Kidney epithelial cell (primary cell): ENCODE results near the gene PRR9. TPM values are rescaled to one million over a fixed set of nuclear protein-coding genes. Genes with fewer than 3 reads are reported as not detected.

Experiments used
- DNase-seq: peaks from one replicate; pipeline ENCODE4 v3.0.0-alpha.2; 2010; ENCODE audit warnings: low read depth
- H3K27me3 ChIP-seq: 2 replicates; pipeline ENCODE4 v1.6.0; 2011; ENCODE audit warnings: low read length; ENCODE audit not compliant: control insufficient read depth, insufficient read depth
- H3K36me3 ChIP-seq: 2 replicates; pipeline ENCODE4 v1.5.1; 2011; ENCODE audit warnings: low read length; ENCODE audit not compliant: control insufficient read depth, insufficient read depth
- H3K4me3 ChIP-seq: 2 replicates; pipeline ENCODE4 v1.5.1; 2011; ENCODE audit warnings: low read depth, mild to moderate bottlenecking, control low read depth, low read length
- total RNA-seq: library from RNA; depleted of rRNA; stranded (reverse); fragments of >200 nt; gene quantifications from 2 replicates; pipeline ENCODE4 v1.2.3, GENCODE V29; 2015
- TF ChIP-seq, protein P1 (sequence below): IDR thresholded peaks from 2 replicates; pipeline ENCODE4 v1.5.1; 2011; ENCODE audit warnings: mild to moderate bottlenecking, moderate library complexity, low read length, control low read depth, inconsistent platforms; ENCODE audit not compliant: insufficient read depth, poor library complexity, severe bottlenecking

Gene PRR9
- total RNA-seq, 1 donor from 2014 or later, result not detected

DNA sequence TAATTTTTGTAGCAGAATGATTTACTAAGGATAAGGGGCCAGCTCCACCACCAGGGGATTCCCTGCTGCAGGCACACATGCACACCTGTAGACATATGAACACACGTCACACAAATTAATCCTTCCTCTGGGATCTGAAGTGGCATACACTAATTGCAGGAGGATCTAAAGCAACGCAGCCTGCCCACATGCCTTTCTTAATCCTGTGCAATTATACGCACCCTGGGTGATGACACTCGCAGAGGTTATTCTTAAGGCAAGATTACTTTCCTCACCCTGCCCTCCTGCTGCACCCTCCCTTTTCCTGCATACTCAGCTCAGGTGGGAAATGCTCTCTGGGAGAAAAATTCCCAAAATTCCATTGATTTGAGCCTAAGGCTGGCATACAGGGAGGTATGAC lies 34.6 kb downstream of the PRR9 start:
- TF ChIP-seq, protein P1, sequence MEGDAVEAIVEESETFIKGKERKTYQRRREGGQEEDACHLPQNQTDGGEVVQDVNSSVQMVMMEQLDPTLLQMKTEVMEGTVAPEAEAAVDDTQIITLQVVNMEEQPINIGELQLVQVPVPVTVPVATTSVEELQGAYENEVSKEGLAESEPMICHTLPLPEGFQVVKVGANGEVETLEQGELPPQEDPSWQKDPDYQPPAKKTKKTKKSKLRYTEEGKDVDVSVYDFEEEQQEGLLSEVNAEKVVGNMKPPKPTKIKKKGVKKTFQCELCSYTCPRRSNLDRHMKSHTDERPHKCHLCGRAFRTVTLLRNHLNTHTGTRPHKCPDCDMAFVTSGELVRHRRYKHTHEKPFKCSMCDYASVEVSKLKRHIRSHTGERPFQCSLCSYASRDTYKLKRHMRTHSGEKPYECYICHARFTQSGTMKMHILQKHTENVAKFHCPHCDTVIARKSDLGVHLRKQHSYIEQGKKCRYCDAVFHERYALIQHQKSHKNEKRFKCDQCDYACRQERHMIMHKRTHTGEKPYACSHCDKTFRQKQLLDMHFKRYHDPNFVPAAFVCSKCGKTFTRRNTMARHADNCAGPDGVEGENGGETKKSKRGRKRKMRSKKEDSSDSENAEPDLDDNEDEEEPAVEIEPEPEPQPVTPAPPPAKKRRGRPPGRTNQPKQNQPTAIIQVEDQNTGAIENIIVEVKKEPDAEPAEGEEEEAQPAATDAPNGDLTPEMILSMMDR, result no peak
- peaks cover 2% of the 10 kb centered on the region for H3K27me3 ChIP-seq
- H3K4me3 ChIP-seq, result no peak overlapping the region
- no peak for DNase-seq
- no peaks in the 10 kb centered on the region for H3K36me3 ChIP-seq

DNA sequence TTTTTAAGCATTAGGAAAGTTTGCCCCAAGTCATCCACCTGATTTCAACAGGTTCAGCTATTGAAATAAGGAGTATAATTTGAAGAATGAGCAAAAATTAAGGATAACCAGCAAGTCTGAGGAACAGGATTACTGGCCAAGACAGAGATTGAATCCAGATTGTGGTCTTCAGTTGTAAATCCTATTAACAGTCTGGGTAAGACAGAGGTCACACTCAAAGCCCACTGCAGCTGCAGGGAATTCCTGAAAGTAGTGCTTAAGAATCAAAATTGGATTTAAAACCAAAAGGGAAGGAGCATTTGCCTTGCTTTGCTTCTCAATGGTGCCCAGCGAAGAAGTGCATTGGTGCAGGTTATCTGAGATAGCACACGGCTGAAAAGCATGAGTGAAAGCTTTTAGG lies 35.7 kb downstream of the PRR9 start:
- TF ChIP-seq, protein P1, result no peak
- no peak for DNase-seq

DNA sequence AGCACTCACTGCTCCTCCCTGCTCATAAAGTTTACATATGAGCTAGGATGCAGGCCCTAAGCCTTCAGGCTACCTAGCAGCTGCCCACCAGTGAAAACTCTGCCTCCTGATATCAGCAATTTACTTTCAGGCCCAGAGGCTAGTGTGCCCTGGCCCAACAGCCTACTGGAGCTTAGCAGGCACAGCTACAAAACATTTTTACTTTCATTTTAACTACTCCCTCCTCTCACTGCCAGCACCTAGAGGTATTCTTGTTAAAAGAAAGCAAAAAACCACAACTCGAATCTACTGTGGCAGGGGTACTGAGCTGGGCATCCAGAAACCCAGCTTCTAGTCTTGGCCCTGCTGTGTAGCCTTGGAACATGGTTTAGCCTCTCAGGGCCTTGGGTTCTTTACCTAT lies 36.3 kb downstream of the PRR9 start:
- Histone ChIP-seq H3K36me3 (no peaks in the 10 kb centered on the region), H3K27me3 (no peaks in the 10 kb centered on the region), H3K4me3 (no peak overlapping the region)
- TF ChIP-seq, protein P1, result no peak
- no peak for DNase-seq

More for the DNA sequence above, 35.7 kb downstream of the PRR9 start:
- H3K4me3 ChIP-seq, result no peak overlapping the region
- H3K27me3 ChIP-seq, result peaks cover 2% of the 10 kb centered on the region
- H3K36me3 ChIP-seq, result no peaks in the 10 kb centered on the region

DNA sequence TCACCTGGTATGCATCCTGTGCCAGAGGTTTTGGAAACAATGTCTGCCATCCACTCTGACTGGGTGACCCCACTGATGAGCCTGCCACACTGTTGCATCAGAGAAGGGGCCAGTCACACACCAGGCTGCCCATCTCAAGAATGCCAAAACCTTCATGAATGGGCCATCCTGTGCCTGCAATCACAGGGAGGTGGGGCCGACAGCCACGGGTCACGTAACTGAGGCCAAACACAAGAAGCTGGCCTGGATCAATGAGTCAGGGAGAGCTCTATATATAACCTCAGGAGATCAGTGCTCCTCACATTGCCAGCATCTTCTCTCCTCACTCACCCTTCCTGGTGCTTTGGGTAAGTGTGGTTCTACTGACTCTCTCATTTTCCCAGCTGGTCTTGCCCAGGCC lies 42.0 kb downstream of the PRR9 start, which contains the start of gene LORICRIN:
LORICRIN (plus strand) TSS at position 301 of the 400 bp plus-strand sequence. CDS start 1,263 bp downstream, outside the sequence.
- Histone ChIP-seq H3K4me3 (no peak within 1 kb of the TSS), H3K27me3 (peaks cover 35% of the 10 kb centered on the region), H3K36me3 (no peaks in the 10 kb centered on the region)
- TF ChIP-seq, protein P1, result no peak
- no peak for DNase-seq

DNA sequence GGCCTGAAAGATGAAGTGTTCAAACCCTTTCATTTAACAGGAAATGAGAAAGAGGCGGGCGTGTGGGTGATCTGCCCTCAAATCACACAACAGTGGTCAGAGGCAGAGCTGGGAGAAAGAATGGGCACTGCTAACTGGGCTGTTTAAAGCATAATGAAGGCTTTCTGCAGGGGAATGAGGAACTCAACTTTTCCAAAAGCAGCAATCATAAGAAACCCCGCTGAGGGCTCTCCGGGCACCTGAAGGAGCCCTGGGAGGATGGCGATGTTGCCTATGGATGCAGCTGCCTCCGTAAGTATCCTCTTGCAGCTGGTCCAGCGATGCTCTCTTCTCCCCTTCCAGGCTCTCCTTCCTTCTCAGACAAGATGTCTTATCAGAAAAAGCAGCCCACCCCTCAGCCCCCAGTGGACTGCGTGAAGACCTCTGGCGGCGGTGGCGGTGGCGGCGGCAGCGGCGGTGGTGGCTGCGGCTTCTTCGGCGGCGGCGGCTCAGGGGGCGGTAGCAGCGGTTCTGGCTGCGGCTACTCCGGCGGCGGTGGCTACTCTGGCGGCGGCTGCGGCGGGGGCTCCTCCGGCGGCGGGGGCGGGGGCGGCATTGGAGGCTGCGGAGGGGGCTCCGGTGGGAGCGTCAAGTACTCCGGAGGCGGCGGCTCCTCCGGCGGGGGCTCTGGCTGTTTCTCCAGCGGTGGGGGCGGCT lies 43.3 kb downstream of the PRR9 start:
- H3K36me3 ChIP-seq, result no peaks in the 10 kb centered on the region
- H3K4me3 ChIP-seq, result no peak overlapping the region
- no peak for DNase-seq
- TF ChIP-seq, protein P1, result no peak
- peaks cover 35% of the 10 kb centered on the region for H3K27me3 ChIP-seq
